Transverse colon (tissue), 4 donors: Measurements from ENCODE around the gene DLGAP1.

Experiments used
- CTCF ChIP-seq, 5 experiments: fragments of 200-600 bp in 3 of 5; fragments of 450-650 bp in 2 of 5; sonication (generic) in 3 of 5; IDR thresholded peaks; 1 replicate in 2 of 5; 2 replicates in 3 of 5; pipeline ENCODE4 v1.5.1; 2016 to 2017; ENCODE audit warnings: antibody characterized with exemption in 5 of 5, inconsistent platforms in 3 of 5, mild to moderate bottlenecking in 2 of 5, moderate library complexity in 1 of 5
- EP300 ChIP-seq: sonication (generic); formaldehyde crosslinking; IDR thresholded peaks from one replicate; pipeline ENCODE4 v1.6.1; 2017; ENCODE audit warnings: antibody characterized with exemption, low read depth
- POLR2A ChIP-seq: fragments of 450-650 bp; IDR thresholded peaks from one replicate; pipeline ENCODE4 v1.6.1; 2016; ENCODE audit warnings: antibody characterized with exemption, mild to moderate bottlenecking, moderate library complexity
- POLR2AphosphoS5 ChIP-seq, 3 donors: sonication (generic); formaldehyde crosslinking; IDR thresholded peaks; one replicate each; pipeline ENCODE4 v1.6.1; 2016; ENCODE audit warnings: antibody characterized with exemption in 3 of 3

GRCh38 chr18:4237664-4238041, 217.5 kb downstream of the DLGAP1 start:
- TF ChIP-seq CTCF (IDR thresholded peaks at IDR 0.05) (no peak), POLR2A (no peak), POLR2AphosphoS5 (IDR thresholded peaks at IDR 0.05) (no peak), EP300 (no peak)
